HTERT RPE-1 (cell line): ENCODE measurements around the gene RAB3C.

ENCODE experiments used
- in situ Hi-C: fragments of 300-500 bp; cut with MboI; formaldehyde crosslinking; loops from 4 replicates; pipeline ENCODE4 v1.14.3; 2020; ENCODE audit warnings: low sequenced_read_pairs

The RAB3C gene

DNA sequence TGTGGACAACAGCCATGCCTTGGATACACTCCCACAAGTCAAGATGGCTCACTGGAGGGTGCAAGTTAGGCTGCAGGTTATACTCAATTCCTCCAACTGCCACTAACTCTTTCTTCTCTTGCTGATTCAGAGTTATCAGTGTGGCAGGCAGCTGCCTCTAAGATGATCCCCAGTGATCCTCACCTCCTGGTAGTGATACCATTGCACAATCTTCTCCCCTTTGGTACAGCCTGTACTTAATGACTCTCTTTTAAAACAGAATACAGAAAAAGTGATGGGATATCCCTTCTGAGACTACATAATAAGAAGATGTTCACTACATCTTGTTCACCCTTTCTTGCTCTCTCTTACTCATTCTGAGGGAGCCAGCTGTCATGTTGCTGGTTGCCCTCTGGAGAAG is 323.1 kb downstream of the RAB3C start:
- in situ Hi-C loops = no loop called here
